Progenitor cell of endocrine pancreas (in vitro differentiated cells): Measurements from ENCODE around the gene FSTL5. TPM values are rescaled to one million over a fixed set of nuclear protein-coding genes. Genes with fewer than 3 reads are reported as not detected.

ENCODE experiments used
- DNase-seq: peaks from one replicate; pipeline ENCODE4 v3.0.0; 2021; ENCODE audit warnings: low spot score; ENCODE audit not compliant: unreplicated experiment
- H3K27ac Mint-ChIP-seq: 2 replicates; pipeline ENCODE4 v1.8.0; 2021; ENCODE audit warnings: mild to moderate bottlenecking, moderate library complexity, mixed read lengths
- H3K27me3 Mint-ChIP-seq: 2 replicates; pipeline ENCODE4 v1.8.0; 2021; ENCODE audit warnings: mixed read lengths
- H3K36me3 Mint-ChIP-seq: 2 replicates; pipeline ENCODE4 v1.8.0; 2022; ENCODE audit warnings: mixed read lengths; ENCODE audit not compliant: insufficient read depth
- H3K4me1 Mint-ChIP-seq: 2 replicates; pipeline ENCODE4 v1.8.0; 2021; ENCODE audit warnings: low read depth, mixed read lengths
- H3K4me3 Mint-ChIP-seq: 2 replicates; pipeline ENCODE4 v1.8.0; 2021; ENCODE audit warnings: low read depth, mild to moderate bottlenecking, moderate library complexity, mixed read lengths
- H3K9me3 Mint-ChIP-seq: 2 replicates; pipeline ENCODE4 v1.8.0; 2021; ENCODE audit warnings: low read depth, mixed read lengths
- total RNA-seq: library from RNA; stranded (reverse); gene quantifications from 2 replicates; pipeline ENCODE4 v1.2.1, GENCODE V29; 2021
- TF ChIP-seq, protein P1 (sequence below): fragments of 200-600 bp; sonication (generic); IDR thresholded peaks from one replicate; pipeline ENCODE4 v1.5.0; 2021; ENCODE audit warnings: antibody characterized with exemption, mild to moderate bottlenecking; ENCODE audit not compliant: unreplicated experiment

FSTL5 gene
- total RNA-seq, 1 donor from 2014 or later, result 15.5 TPM

DNA sequence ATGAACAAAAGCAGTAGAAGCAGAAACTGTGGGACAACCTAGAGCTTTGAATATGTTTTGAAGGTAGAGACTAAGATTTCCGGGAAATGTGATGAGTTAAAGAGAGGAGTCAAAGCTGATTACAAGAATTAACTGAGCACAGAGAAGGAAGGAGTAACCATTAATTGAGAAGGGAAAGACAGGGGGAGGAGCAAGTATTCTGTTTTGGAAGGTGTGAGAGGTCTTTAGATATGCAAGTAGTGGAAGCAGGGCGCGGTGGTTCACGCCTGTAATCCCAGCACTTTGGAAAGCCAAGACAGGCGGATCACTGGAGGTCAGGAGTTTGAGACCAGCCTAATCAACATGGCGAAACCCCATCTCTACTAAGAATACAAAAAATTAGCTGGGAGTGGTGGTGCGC lies 171.5 kb downstream of the FSTL5 start:
- no peak overlapping the region for H3K27ac Mint-ChIP-seq

GRCh38 chr4:161991811-161992210 lies 172.0 kb downstream of the FSTL5 start:
- no peaks in the 10 kb centered on the region for H3K27me3 Mint-ChIP-seq
- TF ChIP-seq, protein P1, sequence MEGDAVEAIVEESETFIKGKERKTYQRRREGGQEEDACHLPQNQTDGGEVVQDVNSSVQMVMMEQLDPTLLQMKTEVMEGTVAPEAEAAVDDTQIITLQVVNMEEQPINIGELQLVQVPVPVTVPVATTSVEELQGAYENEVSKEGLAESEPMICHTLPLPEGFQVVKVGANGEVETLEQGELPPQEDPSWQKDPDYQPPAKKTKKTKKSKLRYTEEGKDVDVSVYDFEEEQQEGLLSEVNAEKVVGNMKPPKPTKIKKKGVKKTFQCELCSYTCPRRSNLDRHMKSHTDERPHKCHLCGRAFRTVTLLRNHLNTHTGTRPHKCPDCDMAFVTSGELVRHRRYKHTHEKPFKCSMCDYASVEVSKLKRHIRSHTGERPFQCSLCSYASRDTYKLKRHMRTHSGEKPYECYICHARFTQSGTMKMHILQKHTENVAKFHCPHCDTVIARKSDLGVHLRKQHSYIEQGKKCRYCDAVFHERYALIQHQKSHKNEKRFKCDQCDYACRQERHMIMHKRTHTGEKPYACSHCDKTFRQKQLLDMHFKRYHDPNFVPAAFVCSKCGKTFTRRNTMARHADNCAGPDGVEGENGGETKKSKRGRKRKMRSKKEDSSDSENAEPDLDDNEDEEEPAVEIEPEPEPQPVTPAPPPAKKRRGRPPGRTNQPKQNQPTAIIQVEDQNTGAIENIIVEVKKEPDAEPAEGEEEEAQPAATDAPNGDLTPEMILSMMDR, result no peak
- no peak overlapping the region for H3K4me3 Mint-ChIP-seq
- no peak for DNase-seq
- peaks cover 3% of the 10 kb centered on the region for H3K9me3 Mint-ChIP-seq
- H3K4me1 Mint-ChIP-seq, result peaks cover 10% of the 10 kb centered on the region
- H3K36me3 Mint-ChIP-seq, result no peaks in the 10 kb centered on the region
- H3K27ac Mint-ChIP-seq, result peak overlapping the region; percentile 36

More for the DNA sequence above, 171.5 kb downstream of the FSTL5 start:
- H3K9me3 Mint-ChIP-seq, result peaks cover 3% of the 10 kb centered on the region
- no peak overlapping the region for H3K4me3 Mint-ChIP-seq
- DNase-seq, result no peak
- H3K36me3 Mint-ChIP-seq, result no peaks in the 10 kb centered on the region
- peaks cover 10% of the 10 kb centered on the region for H3K4me1 Mint-ChIP-seq
- TF ChIP-seq, protein P1, result no peak
- H3K27me3 Mint-ChIP-seq, result no peaks in the 10 kb centered on the region

DNA sequence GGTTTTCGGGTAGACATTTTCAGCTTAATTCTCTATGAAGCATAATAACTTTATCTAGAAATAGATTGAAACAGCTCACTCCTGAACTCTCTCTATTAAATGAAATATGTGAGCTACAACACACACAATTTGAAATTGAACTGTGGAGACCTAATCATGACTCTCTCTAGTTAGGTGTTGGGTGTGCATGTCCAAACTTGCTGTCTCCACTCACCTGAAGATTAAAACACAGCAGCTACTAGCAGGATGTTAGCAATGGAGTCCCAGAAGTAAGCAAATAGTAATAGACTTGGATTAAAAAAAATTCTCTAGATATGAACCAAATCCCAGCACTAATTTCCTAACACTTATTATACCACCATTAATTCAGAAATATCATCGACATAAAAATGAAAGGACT lies 173.1 kb downstream of the FSTL5 start:
- Mint-ChIP-seq H3K4me3 (no peak overlapping the region), H3K36me3 (no peaks in the 10 kb centered on the region), H3K27ac (no peak overlapping the region), H3K4me1 (peaks cover 10% of the 10 kb centered on the region), H3K9me3 (peaks cover 3% of the 10 kb centered on the region), H3K27me3 (no peaks in the 10 kb centered on the region)
- no peak for DNase-seq
- TF ChIP-seq, protein P1, result no peak

- peaks cover 10% of the 10 kb centered on the region for H3K4me1 Mint-ChIP-seq
- H3K9me3 Mint-ChIP-seq, result peaks cover 3% of the 10 kb centered on the region
- H3K27me3 Mint-ChIP-seq, result no peaks in the 10 kb centered on the region
- no peak overlapping the region for H3K4me3 Mint-ChIP-seq
- TF ChIP-seq, protein P1, result no peak
- H3K27ac Mint-ChIP-seq, result no peak overlapping the region
- DNase-seq, result no peak
- H3K36me3 Mint-ChIP-seq, result no peaks in the 10 kb centered on the region
These were observed 174.9 kb downstream of the FSTL5 start for GRCh38 chr4:161988946-161989345.

- Mint-ChIP-seq H3K27ac (no peak overlapping the region), H3K4me3 (no peak overlapping the region), H3K9me3 (peaks cover 3% of the 10 kb centered on the region), H3K36me3 (no peaks in the 10 kb centered on the region), H3K27me3 (no peaks in the 10 kb centered on the region), H3K4me1 (peaks cover 10% of the 10 kb centered on the region)
- TF ChIP-seq, protein P1, result no peak
- DNase-seq, result no peak
These were observed 176.2 kb downstream of the FSTL5 start for GRCh38 chr4:161987611-161988010.
